ENCODE measurements around the gene FEM1C.
A peak's percentile ranks its signal among the peaks of the same experiment; 100 is the strongest.

Gene FEM1C, protein sequence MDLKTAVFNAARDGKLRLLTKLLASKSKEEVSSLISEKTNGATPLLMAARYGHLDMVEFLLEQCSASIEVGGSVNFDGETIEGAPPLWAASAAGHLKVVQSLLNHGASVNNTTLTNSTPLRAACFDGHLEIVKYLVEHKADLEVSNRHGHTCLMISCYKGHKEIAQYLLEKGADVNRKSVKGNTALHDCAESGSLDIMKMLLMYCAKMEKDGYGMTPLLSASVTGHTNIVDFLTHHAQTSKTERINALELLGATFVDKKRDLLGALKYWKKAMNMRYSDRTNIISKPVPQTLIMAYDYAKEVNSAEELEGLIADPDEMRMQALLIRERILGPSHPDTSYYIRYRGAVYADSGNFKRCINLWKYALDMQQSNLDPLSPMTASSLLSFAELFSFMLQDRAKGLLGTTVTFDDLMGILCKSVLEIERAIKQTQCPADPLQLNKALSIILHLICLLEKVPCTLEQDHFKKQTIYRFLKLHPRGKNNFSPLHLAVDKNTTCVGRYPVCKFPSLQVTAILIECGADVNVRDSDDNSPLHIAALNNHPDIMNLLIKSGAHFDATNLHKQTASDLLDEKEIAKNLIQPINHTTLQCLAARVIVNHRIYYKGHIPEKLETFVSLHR

DNA sequence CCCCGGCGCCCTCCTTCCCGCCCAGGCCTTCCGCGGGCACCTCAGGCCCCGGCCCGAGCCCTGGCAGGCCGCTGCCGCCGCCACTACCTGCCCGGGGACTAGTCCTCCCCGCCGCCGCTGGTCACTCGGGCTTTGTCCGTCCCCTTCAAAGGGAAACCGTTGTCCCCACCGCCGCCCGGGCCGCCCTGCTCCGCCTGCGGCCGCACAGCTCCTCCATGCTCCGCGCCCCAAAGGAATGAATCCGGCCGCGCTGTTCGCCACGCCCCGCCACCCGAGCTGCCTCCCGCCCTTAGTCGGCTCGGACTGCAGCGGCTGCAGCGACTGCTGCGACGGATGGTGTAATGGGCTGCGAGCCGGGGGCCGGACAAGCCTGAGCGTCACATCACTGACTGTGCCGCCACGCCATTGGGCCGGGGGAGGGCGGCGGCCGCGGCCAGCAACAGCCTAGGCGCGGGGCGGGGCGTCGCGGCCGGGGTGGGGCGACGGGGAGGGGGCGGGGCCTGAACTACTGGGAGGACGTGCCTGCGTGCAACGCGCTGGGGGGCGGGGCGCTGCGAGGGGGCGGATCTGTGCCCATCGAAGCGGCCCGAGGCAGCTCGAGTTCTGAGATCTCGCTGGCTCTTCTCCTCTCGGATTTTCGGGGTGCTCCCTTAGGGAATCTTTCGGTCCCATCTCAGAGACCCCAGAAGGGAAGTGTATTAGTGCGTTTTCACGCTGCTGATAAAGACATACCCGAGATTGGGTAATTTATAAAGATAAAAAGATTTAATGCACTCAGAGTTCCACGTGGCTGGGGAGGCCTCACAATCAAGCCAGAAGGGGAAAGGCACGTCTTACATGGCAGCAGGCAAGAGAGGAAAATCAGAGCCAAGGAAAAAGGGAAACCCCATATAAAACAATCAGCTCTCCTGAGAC lies at the start of gene FEM1C:
Gene FEM1C (minus strand): TSS at position 340 of the 915 bp plus-strand sequence. CDS start 1,282 bp downstream, outside the sequence.
- DNase-seq: peak; percentile 56

DNA sequence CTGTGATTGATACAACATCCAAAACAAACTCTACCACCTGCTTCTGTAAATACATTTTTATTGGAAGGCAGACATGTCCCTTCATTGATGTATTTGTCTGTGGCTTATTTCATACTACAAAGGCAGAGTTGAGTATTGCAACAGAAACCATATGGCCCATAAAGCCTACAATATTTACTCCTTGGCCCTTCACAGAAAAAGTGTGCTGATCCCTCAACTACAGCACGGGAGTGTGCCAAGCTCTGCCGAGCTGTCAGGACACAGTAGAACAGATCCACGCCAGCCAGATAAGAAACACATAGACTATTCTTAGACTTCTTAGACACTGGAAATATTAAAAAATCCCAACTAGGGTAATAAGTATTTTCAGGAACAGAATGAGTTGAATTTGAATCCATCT lies 44.5 kb upstream of the FEM1C start:
- no peak for DNase-seq

DNA sequence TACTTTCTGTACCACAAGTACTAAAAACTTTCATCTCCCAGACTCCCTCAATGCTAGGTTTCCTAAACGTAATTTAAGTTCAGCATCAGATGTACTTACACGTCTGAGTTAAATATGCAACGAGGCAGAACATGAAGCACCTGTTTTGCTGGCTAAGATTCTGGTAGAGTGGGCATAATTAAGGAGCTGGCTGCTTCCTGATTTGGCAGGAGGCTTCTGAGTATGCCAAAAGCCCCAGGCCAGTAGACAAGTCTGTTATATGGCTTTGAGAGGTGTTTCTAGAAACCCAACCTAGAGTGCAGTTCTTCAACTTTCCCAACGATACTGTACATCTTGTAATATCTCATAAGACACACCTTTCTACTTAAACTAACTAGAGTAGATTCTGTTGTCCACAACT lies 44.1 kb upstream of the FEM1C start:
- DNase-seq: no peak

DNA sequence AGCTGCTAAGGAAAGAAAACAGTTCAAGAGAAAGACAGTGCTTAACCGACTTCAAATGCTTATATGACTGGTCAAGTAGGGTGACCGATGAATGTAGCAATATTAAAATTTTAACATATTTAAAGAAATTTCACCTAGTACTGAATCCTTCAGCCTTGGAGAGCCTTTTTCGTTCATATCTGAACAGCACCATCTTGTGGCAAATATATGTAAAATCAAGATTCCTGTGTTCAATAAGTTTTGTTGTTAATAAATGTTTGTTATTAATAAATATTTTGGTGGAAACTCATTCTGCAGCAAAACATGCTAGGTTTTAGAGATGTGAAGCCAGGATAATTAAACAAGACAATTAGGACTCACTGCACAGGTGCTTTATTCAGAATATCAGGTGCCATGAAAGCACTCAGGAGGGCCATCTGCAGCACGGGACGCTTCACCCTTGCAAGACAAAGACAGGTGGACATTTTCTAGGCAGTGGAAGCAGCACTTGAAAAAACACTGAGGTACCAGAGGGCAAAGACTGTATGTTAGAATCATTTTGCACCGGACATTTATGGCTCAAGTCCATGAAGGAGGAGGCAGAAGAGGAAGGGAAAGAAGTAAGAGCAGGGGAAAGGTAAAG lies 42.1 kb upstream of the FEM1C start:
- DNase-seq: no peak

DNA sequence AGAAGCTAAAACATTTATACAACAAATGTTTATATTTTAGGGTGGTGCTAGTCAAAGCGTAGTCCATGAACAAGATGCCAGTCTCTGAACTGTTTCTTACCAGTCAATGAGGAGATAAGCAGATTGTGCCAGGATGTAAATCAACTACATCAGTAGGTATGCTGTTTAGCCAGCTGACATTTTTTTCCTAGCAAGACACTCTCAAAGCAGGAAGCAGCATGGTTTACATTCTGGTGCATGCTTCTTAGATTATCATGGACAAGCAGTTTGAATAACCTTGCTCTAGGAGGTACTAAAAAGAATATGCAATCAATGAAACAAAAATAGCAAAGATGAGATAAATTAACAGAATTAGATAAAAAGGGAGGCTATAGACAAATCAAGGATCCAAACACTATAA lies 40.7 kb upstream of the FEM1C start:
- DNase-seq: no peak

DNA sequence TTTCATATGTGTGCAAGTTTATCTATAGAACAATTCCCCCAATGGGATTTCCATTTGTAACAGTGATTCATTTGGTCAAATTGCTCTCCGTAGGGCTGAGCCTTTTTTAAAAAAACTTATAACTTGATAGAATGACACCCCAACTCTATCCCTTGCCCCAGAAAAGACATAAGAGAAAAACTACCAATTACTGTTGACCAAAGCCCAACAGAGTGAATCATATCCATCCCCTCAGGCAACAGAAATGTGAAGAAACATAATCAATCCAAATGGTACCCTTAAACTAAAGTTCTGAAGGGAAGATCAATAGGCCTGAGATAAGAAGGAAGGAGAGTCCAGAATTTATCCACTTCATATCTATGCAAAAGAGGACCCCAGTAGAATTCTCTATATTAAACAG lies 39.9 kb upstream of the FEM1C start:
- no peak for DNase-seq

DNA sequence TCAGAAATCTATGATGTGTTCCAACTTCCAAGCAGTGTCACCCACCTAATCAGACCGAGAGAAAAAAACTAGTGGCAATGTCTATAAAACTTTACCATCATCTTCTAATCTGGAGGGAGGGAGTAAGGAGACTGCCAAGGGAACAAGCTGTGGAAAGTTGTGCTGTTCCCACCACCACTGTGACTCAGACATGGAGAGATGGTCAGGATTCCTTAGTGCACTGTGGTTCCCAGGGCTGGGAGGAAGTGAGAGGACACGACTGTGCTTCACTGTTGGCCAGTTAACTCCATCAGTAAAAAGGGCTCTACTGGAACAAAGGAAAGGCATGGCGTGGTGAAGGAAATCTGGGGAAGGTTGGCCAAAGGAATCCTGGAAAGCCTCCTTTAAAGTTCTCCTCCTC lies 38.9 kb upstream of the FEM1C start:
- no peak for DNase-seq

DNA sequence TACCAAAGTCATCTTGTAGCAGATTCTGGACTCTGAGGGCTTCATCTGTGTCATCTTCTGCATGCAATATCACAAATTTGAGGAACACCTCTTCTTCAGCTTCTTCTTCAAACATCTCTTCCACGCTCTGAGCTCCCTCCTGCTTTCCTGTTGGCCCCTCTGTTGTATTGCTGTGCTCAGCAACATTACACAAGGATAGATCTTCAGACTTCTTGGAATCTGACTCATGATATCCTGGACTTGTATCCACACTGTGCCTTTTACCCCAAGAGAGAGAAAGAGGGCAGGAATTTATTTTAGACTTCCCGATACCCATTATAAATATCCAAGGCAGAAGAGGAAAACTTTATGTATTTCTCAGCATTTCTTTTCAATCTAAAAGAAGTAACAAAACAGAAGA lies 36.4 kb upstream of the FEM1C start:
- no peak for DNase-seq

DNA sequence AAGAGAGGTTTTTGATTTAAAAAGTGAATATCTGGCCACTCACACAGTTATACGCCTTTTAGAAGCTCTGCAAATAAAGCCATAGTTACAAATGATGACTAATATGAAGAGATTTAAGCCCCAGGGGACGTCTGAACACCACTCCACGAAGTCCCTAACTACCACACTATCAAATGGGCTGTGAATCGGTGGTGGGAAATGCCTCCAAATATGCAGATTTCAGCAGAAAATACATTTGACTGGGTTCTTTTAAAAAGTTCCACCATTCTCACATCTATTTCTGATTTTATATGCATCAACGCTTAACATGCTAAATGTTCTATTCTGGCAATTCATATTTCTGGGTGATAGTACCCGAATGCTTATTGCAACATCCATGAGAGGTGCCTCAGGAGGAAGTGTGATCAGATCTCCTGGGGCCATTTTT lies 35.2 kb upstream of the FEM1C start:
- DNase-seq: no peak

DNA sequence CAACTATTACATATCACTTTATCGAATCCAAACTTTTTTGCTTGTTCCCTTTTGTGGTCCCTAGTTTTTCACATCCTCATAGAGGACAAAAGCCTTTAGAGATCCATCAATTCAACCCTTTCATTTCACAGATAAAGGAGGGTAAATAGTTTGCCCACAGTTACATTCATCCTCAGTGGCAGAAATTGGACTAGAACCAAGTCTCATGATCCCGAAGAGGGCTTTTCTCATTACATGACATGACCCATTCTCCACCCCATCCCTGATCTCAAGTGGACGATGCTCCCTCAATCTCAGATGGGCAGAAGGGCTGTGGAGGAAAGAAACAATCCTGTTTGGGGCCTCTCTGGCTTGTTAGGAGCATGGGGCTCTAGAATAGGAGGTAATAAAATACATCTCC lies 34.6 kb upstream of the FEM1C start:
- no peak for DNase-seq

DNA sequence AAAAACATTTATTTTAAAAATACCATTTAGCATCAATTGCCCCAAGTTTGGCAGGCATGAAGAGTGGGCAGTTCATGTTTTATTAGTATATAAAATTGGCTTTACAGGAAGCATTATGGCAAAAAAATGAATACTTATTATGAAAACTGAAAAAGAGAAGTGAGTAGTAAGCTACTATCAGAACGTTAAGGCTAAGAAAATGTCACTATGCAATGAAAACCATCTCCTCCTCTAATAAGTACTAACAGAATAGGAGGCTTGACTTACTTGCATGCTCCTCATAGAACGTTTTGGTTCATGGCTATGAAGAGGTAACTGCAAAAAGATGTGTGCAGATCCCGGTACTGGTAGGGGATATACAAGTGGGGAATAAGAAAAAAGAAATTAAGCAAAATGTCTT lies 34.1 kb upstream of the FEM1C start:
- DNase-seq: no peak

DNA sequence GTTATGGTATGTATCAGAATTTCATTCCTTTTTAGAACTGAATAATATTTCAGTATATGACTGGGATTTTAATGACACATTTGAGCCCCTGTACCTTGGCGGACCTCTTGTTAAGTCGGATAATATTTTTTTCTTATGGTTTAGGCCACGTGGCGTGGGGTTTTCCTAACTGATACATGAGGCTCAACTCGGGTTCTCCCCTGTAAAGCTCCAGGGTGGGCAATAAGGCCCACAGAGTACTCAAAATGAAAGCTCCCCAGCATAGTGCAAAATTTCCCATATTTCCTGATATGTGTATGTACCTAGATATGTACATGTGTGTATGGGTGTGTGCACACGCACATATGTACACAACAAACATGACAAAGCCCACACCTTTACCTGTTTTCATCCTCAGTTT lies 33.2 kb upstream of the FEM1C start:
- DNase-seq: no peak

DNA sequence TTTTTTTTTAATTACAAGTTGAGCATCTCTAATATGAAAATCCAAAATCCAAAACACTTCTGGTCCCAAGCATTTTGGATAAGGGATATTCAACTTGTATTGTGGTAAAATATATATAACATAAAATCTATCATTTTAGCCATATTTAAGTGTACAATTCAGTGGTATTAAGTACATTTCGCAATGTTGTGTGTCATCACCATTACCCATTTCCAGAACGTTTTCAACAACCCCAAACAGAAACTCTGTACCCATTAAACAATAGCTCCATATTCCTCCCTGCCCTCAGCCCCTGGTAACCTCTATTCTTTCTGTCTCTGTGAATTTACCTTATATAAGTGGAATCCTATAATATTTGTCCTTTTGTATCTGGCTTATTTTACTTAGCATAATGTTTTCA lies 32.8 kb upstream of the FEM1C start:
- no peak for DNase-seq

DNA sequence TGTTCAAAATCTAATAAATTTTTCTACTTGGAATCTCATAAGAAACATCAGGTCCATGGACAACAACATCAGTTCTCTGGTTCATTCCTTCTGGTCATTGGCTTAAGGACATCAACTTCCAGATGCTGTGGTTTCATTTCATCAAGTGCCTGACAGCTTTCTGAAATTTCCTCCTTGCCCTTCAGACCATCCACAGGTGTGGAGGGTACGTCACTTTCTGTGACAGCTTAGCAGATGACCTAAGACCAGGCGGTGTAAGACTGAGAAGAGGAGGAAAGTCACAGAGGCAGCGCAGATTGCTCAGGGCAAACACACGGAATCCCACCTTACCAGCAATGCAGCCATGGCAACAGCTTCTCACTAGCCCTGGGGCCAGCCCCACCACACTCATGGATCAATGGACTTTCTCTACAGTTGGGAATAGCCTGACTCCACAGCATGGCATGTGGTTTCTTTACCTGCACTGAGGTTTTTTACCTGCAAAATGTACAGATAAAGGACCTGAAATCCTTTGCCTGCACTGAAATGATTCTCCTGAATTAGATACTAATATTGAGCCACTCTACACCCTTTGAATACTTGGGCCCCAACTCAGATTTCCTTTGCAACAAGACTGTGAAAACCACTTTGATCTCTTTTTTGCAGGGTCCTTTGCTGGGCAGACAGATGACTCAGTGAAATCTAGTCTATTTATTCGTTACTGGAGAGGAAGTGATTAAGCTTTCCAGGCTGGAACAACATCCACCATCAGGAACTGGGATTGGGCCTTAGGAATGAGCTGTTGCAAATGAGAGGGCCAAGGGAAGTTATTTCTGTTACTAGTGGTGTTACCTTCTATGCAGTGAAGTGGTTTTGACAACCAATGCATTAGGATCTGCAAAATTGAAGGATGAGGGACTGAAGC lies 30.8 kb upstream of the FEM1C start:
- DNase-seq: no peak

DNA sequence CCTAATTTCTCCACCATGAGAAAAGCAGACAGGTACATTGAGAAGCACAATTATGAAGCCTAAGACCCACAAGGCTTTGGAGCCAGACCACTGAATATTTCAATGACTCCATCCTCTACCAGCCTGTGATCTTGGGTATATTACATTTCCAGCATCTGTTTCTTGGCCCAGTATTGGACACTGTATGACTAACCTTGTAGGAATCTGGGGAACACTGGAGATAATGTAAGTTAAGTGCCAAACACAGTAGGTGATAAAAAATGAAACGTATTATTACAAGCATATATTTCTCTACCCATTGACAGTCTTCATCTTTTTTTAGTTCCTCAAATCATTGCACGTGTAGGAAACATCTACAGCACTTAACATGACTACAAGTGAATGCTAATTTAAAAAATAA lies 28.6 kb upstream of the FEM1C start:
- no peak for DNase-seq

DNA sequence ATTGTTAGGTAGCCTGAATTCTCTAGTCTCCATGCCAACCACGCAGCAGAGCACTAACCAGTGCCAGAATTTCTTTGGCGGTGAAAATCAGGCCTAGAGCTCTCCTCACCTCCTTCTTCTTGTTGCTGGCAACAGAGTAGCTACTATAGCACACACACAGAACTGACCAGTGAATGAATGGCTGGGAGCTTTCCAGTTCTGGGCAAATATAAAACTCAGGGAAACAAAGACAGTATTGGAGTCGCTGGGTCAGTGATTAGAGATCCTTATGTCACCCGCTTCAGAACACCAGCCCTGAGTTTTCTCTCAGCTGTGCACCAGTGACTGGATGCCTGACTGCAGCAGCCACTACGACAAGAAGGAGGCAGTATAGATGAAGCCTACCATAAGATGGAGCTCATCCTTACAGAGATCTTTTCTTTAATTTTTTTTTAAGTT lies 26.9 kb upstream of the FEM1C start:
- no peak for DNase-seq

DNA sequence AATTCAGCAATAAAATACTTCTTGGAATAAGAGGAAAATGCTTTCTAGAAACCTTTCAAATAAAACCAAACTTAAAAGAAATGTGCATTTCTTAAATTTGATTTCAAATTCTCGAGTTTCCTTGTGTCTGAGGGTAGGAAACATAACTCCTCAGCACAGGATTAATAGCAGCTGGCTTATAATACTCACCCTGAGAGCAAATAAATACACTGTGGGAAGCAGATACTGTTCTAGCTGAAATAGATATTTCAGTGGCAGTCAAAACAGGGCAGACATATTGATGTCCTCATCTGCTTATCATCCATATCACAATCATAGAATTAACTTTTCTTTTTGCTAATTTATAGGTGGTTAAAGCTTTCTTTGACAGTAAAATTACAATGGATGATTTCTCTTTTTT lies 24.1 kb upstream of the FEM1C start:
- DNase-seq: no peak

DNA sequence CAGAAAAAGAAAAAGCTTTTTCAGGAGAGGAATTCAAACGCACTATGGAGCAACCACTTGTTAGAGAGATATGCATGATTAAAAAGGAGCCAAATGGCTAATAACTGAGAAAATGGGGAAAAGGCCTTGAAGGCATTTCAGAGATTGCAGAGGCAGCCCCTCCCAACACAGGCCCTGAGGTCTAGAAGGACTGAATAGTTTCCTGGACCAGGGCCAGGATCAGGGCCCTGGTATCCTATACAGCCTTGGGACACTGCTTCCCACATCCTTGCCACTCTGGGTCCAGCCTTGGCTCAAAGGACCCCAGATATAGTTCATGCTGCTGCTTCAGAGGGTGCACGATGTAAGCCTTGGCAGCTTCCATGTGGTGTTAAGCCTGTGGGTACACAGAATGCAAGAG lies 20.7 kb upstream of the FEM1C start:
- DNase-seq: no peak

DNA sequence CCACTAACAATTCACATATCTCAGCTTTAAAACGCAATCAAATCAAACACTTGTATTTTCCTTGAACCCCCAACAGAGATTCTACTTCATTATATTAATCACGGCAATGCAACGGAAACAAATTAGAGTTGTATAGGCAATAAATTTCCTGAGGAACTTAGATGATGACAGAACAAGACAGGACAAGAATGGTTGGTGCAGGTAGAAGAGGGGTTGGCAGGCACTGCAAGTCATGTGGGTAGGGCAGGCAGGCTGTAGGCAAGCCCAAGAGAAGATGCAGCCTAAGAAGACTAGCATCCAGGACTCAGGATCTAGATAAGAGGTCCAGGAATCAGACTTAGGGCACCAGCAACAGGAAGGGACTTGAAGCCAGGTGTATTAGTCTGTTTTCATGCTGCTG lies 16.6 kb upstream of the FEM1C start:
- DNase-seq: no peak

DNA sequence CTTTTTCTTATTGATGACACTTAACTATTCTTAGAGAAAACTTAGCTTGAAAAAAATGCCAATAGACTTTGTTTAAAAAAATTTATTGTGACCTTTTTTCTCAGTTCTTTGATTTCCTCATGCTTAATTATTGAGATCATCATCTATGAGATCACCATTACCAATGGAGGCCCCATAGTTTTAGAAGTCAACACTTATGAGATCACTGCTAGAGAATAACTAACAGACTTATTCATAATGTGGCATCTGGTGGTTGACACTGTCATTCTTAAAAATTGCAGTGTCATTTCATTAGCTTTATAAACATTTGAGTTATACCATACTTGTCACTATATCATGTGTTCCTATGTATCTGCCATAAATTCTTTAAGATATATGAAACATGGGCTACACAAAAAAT lies 14.9 kb upstream of the FEM1C start:
- DNase-seq: no peak

DNA sequence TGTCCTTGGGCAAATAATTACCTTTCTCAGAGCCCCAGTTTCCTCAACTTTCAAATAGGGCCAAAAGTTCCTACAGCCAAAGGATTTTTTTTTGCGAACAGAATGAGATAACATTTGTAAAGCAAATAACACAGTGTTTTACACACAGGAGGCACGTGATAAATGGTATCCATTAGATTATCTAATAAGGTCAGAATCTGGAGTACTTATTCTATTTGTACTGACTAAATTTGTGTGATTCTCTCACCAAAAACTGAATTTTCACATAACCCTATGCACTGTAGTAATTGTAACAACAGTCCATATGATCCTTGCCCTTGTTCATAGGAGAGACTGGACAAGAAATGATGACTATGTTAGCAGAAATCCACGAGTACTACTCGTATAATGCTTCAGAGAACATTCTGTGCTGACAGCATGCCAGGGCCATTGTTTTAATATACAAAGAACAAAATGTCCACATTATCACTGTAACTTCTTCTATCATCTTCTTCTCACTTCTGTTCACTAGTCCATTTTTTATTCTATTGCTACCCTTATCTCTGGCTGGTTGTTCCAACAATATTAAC lies 13.9 kb upstream of the FEM1C start:
- no peak for DNase-seq
